Liver (tissue), 3 donors: Measurements from ENCODE around the gene TRPM6.

Experiments used
- CTCF ChIP-seq: fragments of 150-350 bp; IDR thresholded peaks from 2 replicates; pipeline ENCODE4 v1.5.1; 2017; ENCODE audit warnings: improper control_type of control experiment, low read depth, low read length; ENCODE audit not compliant: missing input control
- MAX ChIP-seq: IDR thresholded peaks from 2 replicates; pipeline ENCODE4 v1.6.1; 2016; ENCODE audit warnings: antibody characterized with exemption
- REST ChIP-seq: IDR thresholded peaks from 2 replicates; pipeline ENCODE4 v1.6.1; 2016; ENCODE audit warnings: antibody characterized with exemption, mild to moderate bottlenecking
- SP1 ChIP-seq: IDR thresholded peaks from 2 replicates; pipeline ENCODE4 v1.6.1; 2018; ENCODE audit warnings: antibody characterized with exemption, mild to moderate bottlenecking
- donor health status: healthy.
- donor health status: healthy.

- TF ChIP-seq REST (no peak), CTCF (no peak), SP1 (no peak), MAX (no peak)
Observed at GRCh38 chr9:74800226-74800625, 87.5 kb downstream of the TRPM6 start.
